BE2C (cell line): ENCODE data around the gene XK.

Experiments used
- DNase-seq: peaks from one replicate; pipeline ENCODE4 v3.0.0-alpha.2; 2020
- H3K27me3 ChIP-seq: fragments of 250-450 bp; sonication (Bioruptor Pico); 2 replicates; pipeline ENCODE4 v1.5.1; 2020; ENCODE audit warnings: mild to moderate bottlenecking
- H3K36me3 ChIP-seq: fragments of 250-450 bp; sonication (Bioruptor Pico); 2 replicates; pipeline ENCODE4 v1.5.1; 2020; ENCODE audit warnings: mild to moderate bottlenecking
- H3K4me1 ChIP-seq: fragments of 250-450 bp; sonication (Bioruptor Pico); 2 replicates; pipeline ENCODE4 v1.5.1; 2020
- H3K4me3 ChIP-seq: 2 replicates; pipeline ENCODE4 v1.5.1; 2011; ENCODE audit warnings: low read depth, low read length
- H3K9me3 ChIP-seq: fragments of 250-450 bp; sonication (Bioruptor Pico); 2 replicates; pipeline ENCODE4 v1.5.1; 2020
- CTCF ChIP-seq: IDR thresholded peaks from 2 replicates; pipeline ENCODE4 v1.5.1; 2012; ENCODE audit warnings: mild to moderate bottlenecking, low read depth, low read length

XK gene

GRCh38 chrX:37701588-37701987 is 16.0 kb downstream of the XK start:
- Histone ChIP-seq H3K4me1 (no peaks in the 10 kb centered on the region), H3K36me3 (no peaks in the 10 kb centered on the region), H3K9me3 (no peaks in the 10 kb centered on the region), H3K4me3 (no peak overlapping the region), H3K27me3 (no peaks in the 10 kb centered on the region)
- peak; percentile 13 for DNase-seq
- no peak for TF ChIP-seq CTCF

GRCh38 chrX:37711991-37712390 is 26.4 kb downstream of the XK start:
- Histone ChIP-seq H3K36me3 (no peaks in the 10 kb centered on the region), H3K27me3 (no peaks in the 10 kb centered on the region), H3K9me3 (no peaks in the 10 kb centered on the region), H3K4me1 (no peaks in the 10 kb centered on the region), H3K4me3 (no peak overlapping the region)
- TF ChIP-seq CTCF = no peak
- no peak for DNase-seq

GRCh38 chrX:37712458-37712857 is 26.9 kb downstream of the XK start:
- H3K36me3 ChIP-seq = no peaks in the 10 kb centered on the region
- TF ChIP-seq CTCF = no peak
- H3K27me3 ChIP-seq = no peaks in the 10 kb centered on the region

GRCh38 chrX:37714479-37714878 is 28.9 kb downstream of the XK start:
- TF ChIP-seq CTCF = no peak
- H3K27me3 ChIP-seq = no peaks in the 10 kb centered on the region

More at GRCh38 chrX:37712458-37712857, 26.9 kb downstream of the XK start:
- H3K4me3 ChIP-seq = no peak overlapping the region
- H3K4me1 ChIP-seq = no peaks in the 10 kb centered on the region
- no peak for DNase-seq
- no peaks in the 10 kb centered on the region for H3K9me3 ChIP-seq

GRCh38 chrX:37716602-37717001 is 31.0 kb downstream of the XK start:
- no peaks in the 10 kb centered on the region for H3K27me3 ChIP-seq
- no peak for DNase-seq

More at GRCh38 chrX:37714479-37714878, 28.9 kb downstream of the XK start:
- Histone ChIP-seq H3K4me3 (no peak overlapping the region), H3K9me3 (no peaks in the 10 kb centered on the region), H3K36me3 (no peaks in the 10 kb centered on the region), H3K4me1 (no peaks in the 10 kb centered on the region)
- DNase-seq = no peak

GRCh38 chrX:37717708-37718107 is 32.1 kb downstream of the XK start:
- DNase-seq = no peak
- Histone ChIP-seq H3K9me3 (no peaks in the 10 kb centered on the region), H3K27me3 (no peaks in the 10 kb centered on the region), H3K36me3 (no peaks in the 10 kb centered on the region), H3K4me1 (no peaks in the 10 kb centered on the region), H3K4me3 (no peak overlapping the region)
- TF ChIP-seq CTCF = no peak

More at GRCh38 chrX:37716602-37717001, 31.0 kb downstream of the XK start:
- TF ChIP-seq CTCF = no peak
- Histone ChIP-seq H3K4me3 (no peak overlapping the region), H3K36me3 (no peaks in the 10 kb centered on the region), H3K9me3 (no peaks in the 10 kb centered on the region), H3K4me1 (no peaks in the 10 kb centered on the region)
